ENCODE results near the gene EEF1AKMT3. TPM values are rescaled to one million over a fixed set of nuclear protein-coding genes. Genes with fewer than 3 reads are reported as not detected.
A peak's percentile ranks its signal among the peaks of the same experiment; 100 is the strongest.

EEF1AKMT3 gene
- total RNA-seq, 1 donor from 2014 or later: 6.8 TPM

GRCh38 chr12:57732726-57733593 is 39.5 kb upstream of the EEF1AKMT3 start:
- Histone ChIP-seq H3K27ac (no peak overlapping the region), H3K27me3 (ENCODE audit: low read depth) (peaks cover 51% of the 10 kb centered on the region), H3K36me3 (peaks cover 9% of the 10 kb centered on the region), H3K4me3 (no peak overlapping the region), H3K9me3 (no peaks in the 10 kb centered on the region), H3K4me1 (peaks cover 25% of the 10 kb centered on the region)
- intact Hi-C loops (cut with DNase I): no loop called here
- no peak for ATAC-seq
- DNase-seq: no peak
- no peak for TF ChIP-seq CTCF (IDR thresholded peaks at IDR 0.05)

GRCh38 chr12:57733928-57734327 is 38.5 kb upstream of the EEF1AKMT3 start:
- DNase-seq: no peak
- Histone ChIP-seq H3K27me3 (ENCODE audit: low read depth) (peaks cover 59% of the 10 kb centered on the region), H3K4me3 (no peak overlapping the region), H3K9me3 (no peaks in the 10 kb centered on the region), H3K27ac (no peak overlapping the region), H3K4me1 (peaks cover 30% of the 10 kb centered on the region), H3K36me3 (peaks cover 9% of the 10 kb centered on the region)
- intact Hi-C loops (cut with DNase I): no loop called here
- TF ChIP-seq CTCF (IDR thresholded peaks at IDR 0.05): no peak
- ATAC-seq: no peak

- Histone ChIP-seq H3K27me3 (ENCODE audit: low read depth) (peaks cover 64% of the 10 kb centered on the region), H3K27ac (no peak overlapping the region), H3K4me3 (no peak overlapping the region), H3K36me3 (peaks cover 9% of the 10 kb centered on the region), H3K4me1 (peaks cover 36% of the 10 kb centered on the region), H3K9me3 (no peaks in the 10 kb centered on the region)
- ATAC-seq (no peak), DNase-seq (no peak)
- intact Hi-C loops (cut with DNase I): no loop called here
- TF ChIP-seq CTCF (IDR thresholded peaks at IDR 0.05): no peak
Measured at GRCh38 chr12:57734591-57734990, 37.8 kb upstream of the EEF1AKMT3 start.

- peaks cover 36% of the 10 kb centered on the region for H3K4me1 ChIP-seq
- peaks cover 9% of the 10 kb centered on the region for H3K36me3 ChIP-seq
- no peak for ATAC-seq
- DNase-seq: no peak
- peaks cover 66% of the 10 kb centered on the region for H3K27me3 ChIP-seq (ENCODE audit: low read depth)
- H3K9me3 ChIP-seq: no peaks in the 10 kb centered on the region
- intact Hi-C loops (cut with DNase I): no loop called here
- no peak overlapping the region for H3K27ac ChIP-seq
- no peak overlapping the region for H3K4me3 ChIP-seq
- TF ChIP-seq CTCF (IDR thresholded peaks at IDR 0.05): no peak
Measured at GRCh38 chr12:57735198-57735855, 37.1 kb upstream of the EEF1AKMT3 start.

- intact Hi-C loops (cut with DNase I): no loop called here
- Histone ChIP-seq H3K4me3 (peak overlapping the region; percentile 28), H3K27me3 (ENCODE audit: low read depth) (peaks cover 65% of the 10 kb centered on the region)
Measured at GRCh38 chr12:57735952-57736740, 36.3 kb upstream of the EEF1AKMT3 start.

More at GRCh38 chr12:57735952-57736740, 36.3 kb upstream of the EEF1AKMT3 start:
- TF ChIP-seq CTCF (IDR thresholded peaks at IDR 0.05): no peak
- DNase-seq: no peak
- peak in 1 of 2 donors; percentile 3 for ATAC-seq
- Histone ChIP-seq H3K36me3 (peaks cover 9% of the 10 kb centered on the region), H3K4me1 (peaks cover 42% of the 10 kb centered on the region), H3K27ac (no peak overlapping the region), H3K9me3 (no peaks in the 10 kb centered on the region)

Data from lower lobe of right lung (tissue), 2 donors.